Naive thymus-derived CD8-positive, alpha-beta T cell (primary cell): ENCODE results near the gene OR52W1. TPM values are rescaled to one million over a fixed set of nuclear protein-coding genes. Genes with fewer than 3 reads are reported as not detected.

ENCODE experiments used
- ATAC-seq, 2 donors: fragments of 150-1000 bp; cut with Tn5 transposase in 1 of 2; sonication (Bioruptor Pico), chemical (Tn5 transposase) in 1 of 2; 1 replicate in 1 of 2; 2 replicates in 1 of 2; pipeline ENCODE4 v1.10.0; 2021; ENCODE audit warnings: mild to moderate bottlenecking in 2 of 2, moderate library complexity in 2 of 2
- POLR2A ChIA-PET: fragments of 350-600 bp; sonication (Branson Sonifier 250); formaldehyde crosslinking; loops from one replicate; lab custom pipeline; 2021; ENCODE audit warnings: antibody characterized with exemption; lab: Charles Lee
- DNase-seq, 10 donors: peaks; one replicate each; pipeline versions ENCODE4 v3.0.0 to v3.0.0-alpha.2; 2020 to 2022
- H3K27ac Mint-ChIP-seq, 10 donors: one replicate each; pipeline ENCODE4 v1.8.0; 2020 to 2022; ENCODE audit warnings: mild to moderate bottlenecking in 10 of 10, mixed read lengths in 10 of 10, moderate library complexity in 4 of 10, inconsistent platforms in 1 of 10
- H3K27me3 Mint-ChIP-seq, 5 donors: one replicate each; pipeline ENCODE4 v1.8.0; 2021 to 2022; ENCODE audit warnings: mixed read lengths in 5 of 5
- H3K36me3 Mint-ChIP-seq, 3 donors: one replicate each; pipeline ENCODE4 v1.8.0; 2020 to 2022; ENCODE audit warnings: mixed read lengths in 3 of 3, mild to moderate bottlenecking in 2 of 3, inconsistent platforms in 1 of 3
- H3K4me1 Mint-ChIP-seq, 4 donors: one replicate each; pipeline ENCODE4 v1.8.0; 2021 to 2022; ENCODE audit warnings: mixed read lengths in 4 of 4
- H3K4me3 Mint-ChIP-seq, 10 donors: one replicate each; pipeline ENCODE4 v1.8.0; 2020 to 2022; ENCODE audit warnings: mild to moderate bottlenecking in 10 of 10, mixed read lengths in 10 of 10, moderate library complexity in 6 of 10, inconsistent platforms in 1 of 10
- H3K9me3 Mint-ChIP-seq, 9 donors: one replicate each; pipeline ENCODE4 v1.8.0; 2020 to 2022; ENCODE audit warnings: mixed read lengths in 9 of 9, mild to moderate bottlenecking in 3 of 9, inconsistent platforms in 1 of 9, moderate library complexity in 1 of 9
- polyA plus RNA-seq, 3 donors: library from polyadenylated mRNA; unstranded; fragments of 300-500 nt; fragmentation: Illumina TruSeq; gene quantifications; one replicate each; pipeline ENCODE4 v1.2.3, GENCODE V29; 2021
- total RNA-seq, 8 experiments: library from RNA in 2 of 8; stranded (reverse) in 2 of 8; gene quantifications; one replicate each; pipeline ENCODE4 v1.2.3 and lab custom pipeline; 2021 to 2026

Gene OR52W1
- total and polyA plus RNA-seq, 5 experiments from 2014 or later, result not detected

DNA sequence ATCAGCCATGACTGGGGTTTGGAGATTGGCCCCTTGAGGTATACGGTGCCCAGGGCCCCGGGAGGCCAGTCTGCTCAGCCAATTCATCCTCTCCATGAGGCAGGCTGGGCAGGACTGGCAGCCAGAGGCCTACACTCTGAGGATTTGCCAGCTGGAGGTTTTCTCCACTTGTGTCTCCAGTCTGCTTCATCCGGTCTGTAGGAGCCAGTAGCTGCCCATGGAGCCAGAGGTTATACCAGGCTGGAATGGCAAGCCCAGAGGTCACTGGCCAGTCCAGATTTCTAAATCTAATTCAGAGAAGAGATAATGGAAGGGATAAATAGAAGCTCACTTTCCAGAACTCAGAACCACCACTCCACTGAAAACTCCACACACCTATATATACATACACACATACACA is 25.4 kb downstream of the OR52W1 start:
- POLR2A ChIA-PET, result no interaction called here
- ATAC-seq, result no peak
- Mint-ChIP-seq H3K27ac (no peak overlapping the region), H3K9me3 (no peaks in the 10 kb centered on the region), H3K4me1 (peaks cover 29 to 45% (median 41%) of the 10 kb centered on the region in 4 donors), H3K36me3 (peaks cover 4 to 64% (median 18%) of the 10 kb centered on the region in 3 donors), H3K4me3 (no peak overlapping the region), H3K27me3 (no peaks in the 10 kb centered on the region)
- DNase-seq, result no peak

DNA sequence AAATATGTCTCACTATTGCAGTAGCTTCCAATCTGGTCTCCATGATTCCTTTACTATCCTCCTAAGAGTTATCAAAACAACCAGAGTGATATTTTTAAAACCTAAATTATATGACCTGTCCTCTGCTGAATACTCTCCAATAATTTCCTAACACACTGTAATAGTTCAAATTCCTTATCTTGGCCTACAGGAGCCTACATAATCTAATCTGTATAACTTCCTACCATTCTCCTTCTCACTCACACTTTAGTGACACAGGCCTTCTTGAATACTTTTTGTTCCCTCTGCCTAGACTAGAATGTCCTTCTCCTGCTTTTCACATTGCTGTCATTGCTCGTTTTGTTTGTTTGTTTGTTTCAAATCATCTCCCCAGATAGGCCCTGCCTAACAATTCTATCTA is 26.0 kb downstream of the OR52W1 start:
- Mint-ChIP-seq H3K27me3 (no peaks in the 10 kb centered on the region), H3K9me3 (no peaks in the 10 kb centered on the region), H3K4me1 (peaks cover 35 to 48% (median 42%) of the 10 kb centered on the region in 4 donors), H3K27ac (no peak overlapping the region), H3K36me3 (peaks cover 4 to 64% (median 15%) of the 10 kb centered on the region in 3 donors), H3K4me3 (no peak overlapping the region)
- DNase-seq (no peak), ATAC-seq (no peak)
- POLR2A ChIA-PET, result no interaction called here

DNA sequence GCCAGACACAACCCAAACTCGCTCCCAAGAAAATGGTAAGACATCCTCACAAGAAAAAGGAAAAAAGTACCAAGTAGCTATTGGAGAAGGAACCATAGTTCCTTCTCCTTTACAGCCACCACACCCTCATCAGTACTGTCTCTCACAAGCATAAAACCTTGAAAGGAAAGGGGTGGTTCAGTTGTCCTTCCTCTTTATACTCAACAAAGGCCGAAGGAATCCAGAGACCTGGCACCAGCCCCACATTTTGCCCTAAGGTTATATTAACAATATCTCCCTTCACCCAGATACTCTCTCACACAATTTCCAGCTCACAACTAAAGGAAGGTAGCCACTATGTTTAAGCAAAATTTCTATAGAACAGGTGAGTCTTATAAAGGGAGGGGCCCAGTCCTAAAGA is 26.9 kb downstream of the OR52W1 start:
- Mint-ChIP-seq H3K4me3 (no peak overlapping the region), H3K36me3 (peaks cover 4 to 56% (median 9%) of the 10 kb centered on the region in 3 donors), H3K4me1 (peaks cover 40 to 53% (median 49%) of the 10 kb centered on the region in 4 donors), H3K9me3 (no peaks in the 10 kb centered on the region), H3K27ac (peak overlapping the region in 2 of 10 donors; percentile 27 to 36), H3K27me3 (no peaks in the 10 kb centered on the region)
- DNase-seq (no peak), ATAC-seq (no peak)
- POLR2A ChIA-PET, result interaction anchor here (0.6 kb wide), 1 partner anchor 10 kb away, joined by 5 read pairs; no protein-coding TSS in a partner anchor

DNA sequence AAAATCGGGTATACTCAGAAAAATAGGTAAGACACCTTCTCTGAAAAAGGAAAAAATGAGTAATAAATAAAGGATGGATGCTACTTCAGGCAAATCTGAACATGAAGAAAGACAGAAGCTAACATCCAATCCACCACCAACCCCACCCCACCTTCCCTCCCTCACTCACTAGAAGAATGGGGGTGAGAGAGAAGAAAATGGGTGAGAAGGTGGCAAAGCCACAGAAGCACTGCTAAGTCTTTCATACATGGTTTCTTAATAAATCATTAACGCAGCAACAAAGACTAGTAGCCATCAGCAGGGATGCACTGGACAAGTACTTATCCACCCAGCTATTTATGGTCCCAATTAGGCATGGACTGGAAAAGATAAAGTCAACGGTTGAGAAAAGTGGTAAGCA is 29.5 kb downstream of the OR52W1 start:
- Mint-ChIP-seq H3K27ac (peak overlapping the region in 1 of 10 donors; percentile 42), H3K4me3 (peak overlapping the region in 1 of 10 donors; percentile 43), H3K4me1 (peaks cover 43 to 74% (median 67%) of the 10 kb centered on the region in 4 donors), H3K27me3 (no peaks in the 10 kb centered on the region), H3K36me3 (peaks cover 0 to 35% (median under 1%) of the 10 kb centered on the region in 3 donors), H3K9me3 (no peaks in the 10 kb centered on the region)
- DNase-seq (peak in 1 of 10 donors; percentile 17), ATAC-seq (no peak)
- POLR2A ChIA-PET, result no interaction called here

DNA sequence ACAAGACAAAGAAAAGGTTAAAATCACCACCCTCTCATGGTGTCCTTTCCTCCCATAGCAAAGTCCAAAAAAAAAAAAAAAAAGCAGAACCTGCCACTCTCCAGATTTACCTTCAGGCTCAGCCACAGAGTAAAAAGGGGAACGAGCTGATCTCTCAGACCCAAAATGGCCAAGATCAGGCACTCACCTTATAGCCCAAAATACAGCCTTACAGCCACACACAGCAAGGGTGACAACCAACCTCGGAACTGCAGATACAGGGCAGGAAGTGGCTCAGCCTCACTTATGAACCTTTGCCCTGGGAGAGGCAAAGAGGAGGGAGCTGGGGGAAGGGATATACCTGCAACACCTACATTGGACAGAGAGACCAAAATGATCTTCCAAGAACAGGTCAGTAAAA is 30.9 kb downstream of the OR52W1 start:
- ATAC-seq (no peak), DNase-seq (no peak)
- Mint-ChIP-seq H3K4me3 (peak overlapping the region in 1 of 10 donors; percentile 72), H3K9me3 (no peaks in the 10 kb centered on the region), H3K36me3 (peaks cover 0 to 25% (median 0%) of the 10 kb centered on the region in 3 donors), H3K27ac (peak overlapping the region in 3 of 10 donors; percentile 44 to 90 (median 58)), H3K27me3 (no peaks in the 10 kb centered on the region), H3K4me1 (peaks cover 52 to 88% (median 76%) of the 10 kb centered on the region in 4 donors)
- POLR2A ChIA-PET, result no interaction called here

DNA sequence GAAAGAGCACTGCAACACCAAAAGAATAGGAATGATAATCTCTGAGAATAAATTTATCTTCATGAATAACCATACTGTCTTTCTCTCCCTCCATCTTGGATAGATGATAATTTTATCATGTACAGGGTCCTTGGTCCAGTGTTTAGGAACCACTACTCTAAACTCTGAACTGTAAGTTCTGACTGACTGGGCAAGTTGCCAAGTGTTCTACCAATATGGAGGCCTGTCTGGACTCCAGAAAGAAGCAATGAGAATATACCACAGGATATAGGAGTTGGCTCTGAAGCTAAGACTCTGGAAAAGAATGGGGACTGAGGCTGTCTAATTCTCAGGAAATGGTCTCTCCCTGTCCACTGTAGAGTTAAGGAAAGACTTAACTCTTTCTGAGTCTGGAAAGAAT is 33.9 kb downstream of the OR52W1 start:
- peaks cover 0 to 16% (median 0%) of the 10 kb centered on the region in 3 donors for H3K36me3 Mint-ChIP-seq
- H3K4me1 Mint-ChIP-seq, result peaks cover 35 to 66% (median 58%) of the 10 kb centered on the region in 4 donors
- H3K4me3 Mint-ChIP-seq, result peak overlapping the region in 9 of 10 donors; percentile 1 to 89 (median 54)
- H3K27ac Mint-ChIP-seq, result peak overlapping the region in 5 of 10 donors; percentile 3 to 56 (median 41)
- POLR2A ChIA-PET, result no interaction called here
- no peak for DNase-seq
- no peaks in the 10 kb centered on the region for H3K27me3 Mint-ChIP-seq
- ATAC-seq, result no peak
- H3K9me3 Mint-ChIP-seq, result no peaks in the 10 kb centered on the region

DNA sequence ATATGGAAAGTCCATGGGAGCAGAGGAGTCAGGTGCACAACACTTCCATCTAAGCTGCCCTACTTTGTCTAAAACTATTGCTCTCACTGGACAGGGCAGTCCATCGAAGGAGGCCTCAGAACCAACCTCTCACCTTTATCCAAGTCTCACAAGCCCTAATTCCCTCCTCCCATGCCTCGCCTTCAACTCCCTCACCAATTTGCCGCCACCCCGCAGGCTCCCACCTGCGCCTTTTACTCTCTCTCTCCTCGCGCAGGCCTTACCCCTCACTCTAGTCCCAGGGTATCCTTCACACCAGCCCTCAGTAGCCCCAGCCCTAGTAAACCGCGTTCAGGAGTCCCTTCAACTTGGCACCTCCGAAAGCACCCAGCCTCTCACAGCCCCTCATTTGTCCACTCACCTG is 35.0 kb downstream of the OR52W1 start:
- Mint-ChIP-seq H3K4me3 (peak overlapping the region; percentile 89 to 100 (median 99)), H3K9me3 (no peaks in the 10 kb centered on the region), H3K4me1 (peaks cover 33 to 62% (median 50%) of the 10 kb centered on the region in 4 donors), H3K27me3 (peaks cover 0 to 2% (median 0%) of the 10 kb centered on the region in 5 donors), H3K36me3 (peaks cover 0 to 13% (median 0%) of the 10 kb centered on the region in 3 donors), H3K27ac (peak overlapping the region; percentile 92 to 100 (median 98))
- ATAC-seq (peak in 1 of 2 donors; percentile 0), DNase-seq (peak in 1 of 10 donors; percentile 17)
- POLR2A ChIA-PET, result interaction anchor here (0.7 to 1.5 kb wide), 3 partner anchors 9 to 545 kb away, joined by 3 read pairs; partner anchors contain the start of genes TPP1 and TRIM22

DNA sequence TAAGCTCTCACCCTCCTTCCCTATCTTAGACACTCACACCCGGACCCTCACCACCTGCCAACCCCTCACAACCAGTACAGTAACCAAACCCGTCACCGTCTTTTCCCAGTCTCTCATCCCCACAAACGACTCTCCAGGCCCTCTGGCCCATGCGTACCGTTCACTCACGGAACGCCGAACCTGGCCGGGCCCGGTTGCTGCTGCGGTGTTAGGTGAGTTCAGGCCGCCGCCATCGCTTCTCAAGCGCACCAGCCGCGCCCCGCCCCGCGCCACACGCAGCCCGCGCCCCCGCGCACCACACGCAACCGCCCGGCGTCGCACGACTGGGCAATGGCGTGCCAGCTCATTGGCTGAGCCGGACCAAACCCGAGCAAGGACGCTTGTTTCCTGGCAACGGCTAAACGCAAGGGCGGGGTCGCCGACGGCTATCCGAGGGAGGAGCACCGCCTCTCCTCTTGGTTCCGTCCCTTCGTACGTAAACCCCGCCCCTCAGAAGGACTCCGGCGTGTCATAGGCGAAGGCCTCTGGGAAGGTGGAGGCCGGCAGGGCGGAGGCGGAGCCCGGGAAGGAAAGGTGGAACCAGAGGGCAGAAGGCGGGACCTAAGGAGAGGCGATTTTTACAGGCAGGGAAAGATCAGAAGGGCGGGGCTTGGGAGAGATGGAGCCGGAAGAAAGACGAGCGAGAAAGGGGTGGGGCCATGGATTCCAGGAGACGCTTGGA is 35.5 kb downstream of the OR52W1 start, which contains the start of gene FHIP1B:
Gene FHIP1B (minus strand): TSS at position 250 of the 721 bp plus-strand sequence. CDS start 10,120 bp downstream, outside the sequence.
- POLR2A ChIA-PET, result interaction anchor here (0.7 to 1.5 kb wide), 4 partner anchors 8 to 545 kb away, joined by 3 read pairs; partner anchors contain the start of genes SMPD1, TPP1 and TRIM22
- Mint-ChIP-seq H3K27me3 (peaks cover 0 to 3% (median 0%) of the 10 kb centered on the region in 5 donors), H3K36me3 (peaks cover 0 to 10% (median 0%) of the 10 kb centered on the region in 3 donors), H3K4me3 (peak within 1 kb of the TSS; percentile 89 to 100 (median 99)), H3K27ac (peak within 1 kb of the TSS; percentile 92 to 100 (median 98)), H3K9me3 (no peaks in the 10 kb centered on the region), H3K4me1 (peaks cover 29 to 56% (median 45%) of the 10 kb centered on the region in 4 donors)
- DNase-seq, result peak; percentile 94 to 100 (median 99)
- ATAC-seq, result peak; percentile 88 to 91

DNA sequence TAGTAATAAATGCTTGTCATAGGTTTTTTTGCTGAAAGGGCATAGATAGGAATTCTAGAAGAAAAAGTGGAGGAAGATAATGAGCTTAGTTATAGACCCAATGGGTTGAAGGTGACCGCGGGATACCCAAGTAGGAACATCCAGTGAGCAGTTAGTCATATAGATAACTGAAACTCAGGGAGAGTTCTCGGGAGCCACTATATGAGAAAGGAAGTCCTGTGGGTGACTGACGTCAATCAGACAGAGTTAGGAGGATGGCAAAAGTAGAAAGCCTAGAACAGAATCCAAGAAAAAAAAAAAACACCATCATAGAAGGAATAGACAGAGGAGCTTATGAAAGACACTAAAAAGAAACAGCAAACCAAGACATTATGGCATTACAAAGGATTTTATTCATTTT is 38.2 kb downstream of the OR52W1 start:
- Mint-ChIP-seq H3K27me3 (peaks cover 1 to 15% (median 11%) of the 10 kb centered on the region in 5 donors), H3K4me3 (no peak overlapping the region)
- DNase-seq, result no peak

DNA sequence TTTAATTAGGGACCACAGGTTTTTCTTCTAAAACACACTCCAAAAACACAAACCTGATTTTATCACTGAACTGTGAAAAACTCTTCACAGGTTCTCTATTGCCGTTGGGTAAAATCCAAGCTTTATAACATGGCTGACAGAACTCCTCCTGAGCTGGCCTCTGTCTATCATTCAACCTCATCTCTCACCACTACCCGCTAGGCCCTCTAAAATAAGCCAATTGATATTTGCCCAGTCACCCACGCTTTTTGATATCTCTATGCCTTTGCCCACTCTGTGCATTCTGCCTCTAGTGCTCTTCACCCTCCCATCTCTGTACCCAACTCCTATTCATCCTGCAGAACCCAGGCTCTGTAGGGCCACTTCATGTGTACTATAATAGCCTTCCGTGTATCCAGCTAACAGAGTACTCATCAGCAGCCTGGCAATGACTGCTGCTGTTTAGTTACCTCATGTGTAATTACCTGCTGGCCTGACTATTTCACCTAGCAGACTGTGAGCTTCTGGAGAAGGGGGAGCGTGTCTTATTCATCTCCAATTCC is 38.8 kb downstream of the OR52W1 start:
- H3K4me3 Mint-ChIP-seq, result no peak overlapping the region
- peaks cover 0 to 2% (median 0%) of the 10 kb centered on the region in 3 donors for H3K36me3 Mint-ChIP-seq
- H3K4me1 Mint-ChIP-seq, result peaks cover 16 to 28% (median 20%) of the 10 kb centered on the region in 4 donors
- H3K27ac Mint-ChIP-seq, result no peak overlapping the region
- peaks cover 1 to 15% (median 11%) of the 10 kb centered on the region in 5 donors for H3K27me3 Mint-ChIP-seq
- POLR2A ChIA-PET, result no interaction called here
- H3K9me3 Mint-ChIP-seq, result no peaks in the 10 kb centered on the region
- no peak for DNase-seq
- ATAC-seq, result no peak

More for the DNA sequence above, 38.2 kb downstream of the OR52W1 start:
- Mint-ChIP-seq H3K27ac (no peak overlapping the region), H3K4me1 (peaks cover 17 to 32% (median 23%) of the 10 kb centered on the region in 4 donors), H3K36me3 (peaks cover 0 to 2% (median 0%) of the 10 kb centered on the region in 3 donors), H3K9me3 (no peaks in the 10 kb centered on the region)
- ATAC-seq, result no peak
- POLR2A ChIA-PET, result no interaction called here

DNA sequence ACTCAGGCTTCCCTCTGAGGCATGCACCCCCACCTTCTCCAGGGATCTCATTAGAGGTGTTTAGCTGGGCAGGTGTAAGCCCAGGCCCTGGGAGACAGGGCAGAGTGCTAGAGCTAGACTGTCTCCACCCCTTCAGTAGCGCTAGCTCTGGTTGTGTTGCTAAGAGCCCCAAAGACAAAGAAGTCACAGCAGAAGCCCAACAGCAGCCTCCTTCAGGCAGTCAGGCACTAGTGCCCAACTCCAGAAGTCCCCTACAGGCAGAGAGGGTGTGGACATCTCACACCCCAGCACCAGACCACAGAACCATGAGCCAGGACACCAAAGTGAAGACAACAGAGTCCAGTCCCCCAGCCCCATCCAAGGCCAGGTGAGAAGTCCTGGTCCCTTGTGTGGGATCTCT is 39.9 kb downstream of the OR52W1 start, which contains the start of gene CNGA4:
Gene CNGA4 (plus strand): TSS at position 188 of the 400 bp plus-strand sequence. CDS start 118 bp downstream, at position 306.
- no peak for DNase-seq
- no peaks in the 10 kb centered on the region for H3K9me3 Mint-ChIP-seq
- H3K27ac Mint-ChIP-seq, result no peak within 1 kb of the TSS
- H3K4me3 Mint-ChIP-seq, result no peak within 1 kb of the TSS
- peaks cover 6 to 21% (median 15%) of the 10 kb centered on the region in 5 donors for H3K27me3 Mint-ChIP-seq
- peaks cover 0 to 2% (median 0%) of the 10 kb centered on the region in 3 donors for H3K36me3 Mint-ChIP-seq
- peaks cover 10 to 17% (median 11%) of the 10 kb centered on the region in 4 donors for H3K4me1 Mint-ChIP-seq
- no peak for ATAC-seq
- POLR2A ChIA-PET, result no interaction called here

DNA sequence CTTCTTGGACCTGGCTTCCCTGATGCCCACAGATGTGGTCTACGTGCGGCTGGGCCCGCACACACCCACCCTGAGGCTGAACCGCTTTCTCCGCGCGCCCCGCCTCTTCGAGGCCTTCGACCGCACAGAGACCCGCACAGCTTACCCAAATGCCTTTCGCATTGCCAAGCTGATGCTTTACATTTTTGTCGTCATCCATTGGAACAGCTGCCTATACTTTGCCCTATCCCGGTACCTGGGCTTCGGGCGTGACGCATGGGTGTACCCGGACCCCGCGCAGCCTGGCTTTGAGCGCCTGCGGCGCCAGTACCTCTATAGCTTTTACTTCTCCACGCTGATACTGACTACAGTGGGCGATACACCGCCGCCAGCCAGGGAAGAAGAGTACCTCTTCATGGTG is 41.1 kb downstream of the OR52W1 start:
- ATAC-seq (no peak), DNase-seq (no peak)
- Mint-ChIP-seq H3K36me3 (no peaks in the 10 kb centered on the region), H3K4me1 (peaks cover 3 to 6% (median 4%) of the 10 kb centered on the region in 4 donors), H3K9me3 (no peaks in the 10 kb centered on the region), H3K4me3 (no peak overlapping the region), H3K27me3 (peaks cover 6 to 21% (median 17%) of the 10 kb centered on the region in 5 donors), H3K27ac (no peak overlapping the region)
- POLR2A ChIA-PET, result no interaction called here
